ENCODE data around the gene DCDC1. TPM values are rescaled to one million over a fixed set of nuclear protein-coding genes. Genes with fewer than 3 reads are reported as not detected.

The DCDC1 gene
- total RNA-seq, 2 donors from 2014 or later, result not detected

DNA sequence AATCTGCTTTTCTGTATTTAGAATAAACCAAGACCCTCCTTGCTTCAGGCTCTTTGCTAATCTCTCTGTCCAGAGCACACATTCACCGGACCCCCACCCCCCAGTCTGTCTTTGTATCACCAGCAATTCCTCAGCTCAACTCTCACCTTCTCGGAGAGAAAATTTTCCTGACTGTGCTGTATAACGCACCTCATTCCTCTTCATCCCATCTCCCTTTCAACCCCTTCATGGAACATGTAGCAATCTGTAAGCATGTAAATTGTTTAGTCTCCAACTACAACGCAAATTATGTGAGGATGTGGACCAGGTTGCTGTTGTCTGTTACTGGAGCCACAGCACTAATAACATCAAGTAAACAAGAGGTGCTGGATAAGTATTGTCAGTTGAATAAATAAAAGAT, 349.8 kb downstream of the DCDC1 start:
- no peaks in the 10 kb centered on the region for H3K27me3 ChIP-seq
- H3K27ac ChIP-seq, result no peak overlapping the region
- no peaks in the 10 kb centered on the region for H3K4me1 ChIP-seq
- no peaks in the 10 kb centered on the region for H3K9me3 ChIP-seq
- no peak overlapping the region for H3K9ac ChIP-seq (ENCODE audit: low read depth in 2 of 2, low read length in 2 of 2)
- no peak overlapping the region for H3K4me3 ChIP-seq
- intact Hi-C loops (cut with DNase I), result no loop called here
- no peaks in the 10 kb centered on the region for H3K36me3 ChIP-seq
- TF ChIP-seq, protein P1, sequence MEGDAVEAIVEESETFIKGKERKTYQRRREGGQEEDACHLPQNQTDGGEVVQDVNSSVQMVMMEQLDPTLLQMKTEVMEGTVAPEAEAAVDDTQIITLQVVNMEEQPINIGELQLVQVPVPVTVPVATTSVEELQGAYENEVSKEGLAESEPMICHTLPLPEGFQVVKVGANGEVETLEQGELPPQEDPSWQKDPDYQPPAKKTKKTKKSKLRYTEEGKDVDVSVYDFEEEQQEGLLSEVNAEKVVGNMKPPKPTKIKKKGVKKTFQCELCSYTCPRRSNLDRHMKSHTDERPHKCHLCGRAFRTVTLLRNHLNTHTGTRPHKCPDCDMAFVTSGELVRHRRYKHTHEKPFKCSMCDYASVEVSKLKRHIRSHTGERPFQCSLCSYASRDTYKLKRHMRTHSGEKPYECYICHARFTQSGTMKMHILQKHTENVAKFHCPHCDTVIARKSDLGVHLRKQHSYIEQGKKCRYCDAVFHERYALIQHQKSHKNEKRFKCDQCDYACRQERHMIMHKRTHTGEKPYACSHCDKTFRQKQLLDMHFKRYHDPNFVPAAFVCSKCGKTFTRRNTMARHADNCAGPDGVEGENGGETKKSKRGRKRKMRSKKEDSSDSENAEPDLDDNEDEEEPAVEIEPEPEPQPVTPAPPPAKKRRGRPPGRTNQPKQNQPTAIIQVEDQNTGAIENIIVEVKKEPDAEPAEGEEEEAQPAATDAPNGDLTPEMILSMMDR (IDR thresholded peaks at IDR 0.05), result no peak
- no peak for DNase-seq

DNA sequence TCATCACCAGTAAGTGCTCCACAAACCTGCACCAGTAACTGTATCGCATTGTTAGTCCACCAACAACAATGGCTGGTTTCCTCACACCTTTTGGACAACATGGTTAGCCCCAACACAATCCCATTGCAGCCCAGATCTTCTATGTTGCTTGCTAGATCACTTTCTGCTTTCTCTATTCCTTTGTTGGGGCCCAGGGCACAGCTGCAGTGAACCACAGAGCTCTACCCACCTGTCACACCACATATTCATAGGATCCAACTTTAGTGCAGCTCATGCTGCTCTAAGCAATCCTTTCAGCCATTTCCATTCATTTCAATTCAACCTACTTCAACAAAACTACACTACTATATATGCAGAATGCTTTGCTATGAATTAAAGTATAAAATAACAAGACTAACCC, 364.3 kb downstream of the DCDC1 start:
- H3K27me3 ChIP-seq, result no peaks in the 10 kb centered on the region
- no peaks in the 10 kb centered on the region for H3K36me3 ChIP-seq
- no peaks in the 10 kb centered on the region for H3K9me3 ChIP-seq
- H3K4me3 ChIP-seq, result no peak overlapping the region
- no peak overlapping the region for H3K27ac ChIP-seq
- DNase-seq, result no peak
- no peak overlapping the region for H3K9ac ChIP-seq (ENCODE audit: low read depth in 2 of 2, low read length in 2 of 2)
- intact Hi-C loops (cut with DNase I), result no loop called here
- H3K4me1 ChIP-seq, result no peaks in the 10 kb centered on the region
- TF ChIP-seq, protein P1 (IDR thresholded peaks at IDR 0.05), result no peak

GRCh38 chr11:31001427-31001826, 368.1 kb downstream of the DCDC1 start:
- no peak overlapping the region for H3K9ac ChIP-seq (ENCODE audit: low read depth in 2 of 2, low read length in 2 of 2)
- H3K27me3 ChIP-seq, result no peaks in the 10 kb centered on the region
- no peak overlapping the region for H3K27ac ChIP-seq
- no peaks in the 10 kb centered on the region for H3K4me1 ChIP-seq
- intact Hi-C loops (cut with DNase I), result no loop called here
- no peak for DNase-seq
- no peak overlapping the region for H3K4me3 ChIP-seq
- no peaks in the 10 kb centered on the region for H3K9me3 ChIP-seq
- TF ChIP-seq, protein P1 (IDR thresholded peaks at IDR 0.05), result no peak
- H3K36me3 ChIP-seq, result no peaks in the 10 kb centered on the region

- TF ChIP-seq, protein P1 (IDR thresholded peaks at IDR 0.05), result no peak
- no peaks in the 10 kb centered on the region for H3K27me3 ChIP-seq
- no peak overlapping the region for H3K27ac ChIP-seq
- DNase-seq, result no peak
- no peak overlapping the region for H3K4me3 ChIP-seq
- intact Hi-C loops (cut with DNase I), result no loop called here
- H3K9me3 ChIP-seq, result no peaks in the 10 kb centered on the region
- H3K4me1 ChIP-seq, result no peaks in the 10 kb centered on the region
- H3K9ac ChIP-seq (ENCODE audit: low read depth in 2 of 2, low read length in 2 of 2), result no peak overlapping the region
- no peaks in the 10 kb centered on the region for H3K36me3 ChIP-seq
These were observed 369.2 kb downstream of the DCDC1 start for GRCh38 chr11:31000381-31000780.

DNA sequence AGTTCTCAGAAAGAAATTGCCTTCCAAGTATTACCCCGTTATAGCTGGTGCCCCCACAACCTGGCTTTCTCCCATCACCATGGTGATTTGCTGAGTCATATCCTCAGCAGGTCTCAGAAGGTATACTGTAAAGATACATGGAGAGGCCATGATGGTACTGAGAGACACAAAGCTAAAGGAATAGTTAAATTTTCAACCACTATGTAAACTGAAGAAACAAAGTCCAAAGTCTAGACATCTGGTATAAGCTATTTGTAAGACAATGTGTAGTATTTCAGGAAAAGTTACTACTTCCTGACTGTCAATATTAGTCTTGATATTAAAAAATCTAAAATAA, 377.1 kb downstream of the DCDC1 start:
- no peak overlapping the region for H3K4me3 ChIP-seq
- H3K27me3 ChIP-seq, result no peaks in the 10 kb centered on the region
- TF ChIP-seq, protein P1 (IDR thresholded peaks at IDR 0.05), result no peak
- no peaks in the 10 kb centered on the region for H3K4me1 ChIP-seq
- intact Hi-C loops (cut with DNase I), result no loop called here
- H3K27ac ChIP-seq, result no peak overlapping the region
- H3K9me3 ChIP-seq, result no peaks in the 10 kb centered on the region
- no peak for DNase-seq
- no peak overlapping the region for H3K9ac ChIP-seq (ENCODE audit: low read depth in 2 of 2, low read length in 2 of 2)
- no peaks in the 10 kb centered on the region for H3K36me3 ChIP-seq
